Gastrocnemius medialis (tissue), 4 donors: ENCODE results near the gene SLC25A48.

Experiments
- POLR2A ChIP-seq, 2 donors: fragments of 450-650 bp; IDR thresholded peaks; one replicate each; pipeline ENCODE4 v1.6.1; 2017; ENCODE audit warnings: antibody characterized with exemption in 2 of 2, mild to moderate bottlenecking in 2 of 2, moderate library complexity in 2 of 2
- TF ChIP-seq, protein P1 (sequence below), 5 experiments: fragments of 450-650 bp in 3 of 5; fragments of 200-600 bp in 2 of 5; sonication (generic) in 2 of 5; IDR thresholded peaks in 4 of 5; conservative IDR thresholded peaks in 1 of 5; 1 replicate in 4 of 5; 2 replicates in 1 of 5; pipeline ENCODE4 v1.5.1; 2016 to 2019; ENCODE audit warnings: antibody characterized with exemption in 5 of 5, mild to moderate bottlenecking in 3 of 5, moderate library complexity in 3 of 5

GRCh38 chr5:135823881-135824280 is 10.6 kb upstream of the SLC25A48 start:
- TF ChIP-seq, protein P1, sequence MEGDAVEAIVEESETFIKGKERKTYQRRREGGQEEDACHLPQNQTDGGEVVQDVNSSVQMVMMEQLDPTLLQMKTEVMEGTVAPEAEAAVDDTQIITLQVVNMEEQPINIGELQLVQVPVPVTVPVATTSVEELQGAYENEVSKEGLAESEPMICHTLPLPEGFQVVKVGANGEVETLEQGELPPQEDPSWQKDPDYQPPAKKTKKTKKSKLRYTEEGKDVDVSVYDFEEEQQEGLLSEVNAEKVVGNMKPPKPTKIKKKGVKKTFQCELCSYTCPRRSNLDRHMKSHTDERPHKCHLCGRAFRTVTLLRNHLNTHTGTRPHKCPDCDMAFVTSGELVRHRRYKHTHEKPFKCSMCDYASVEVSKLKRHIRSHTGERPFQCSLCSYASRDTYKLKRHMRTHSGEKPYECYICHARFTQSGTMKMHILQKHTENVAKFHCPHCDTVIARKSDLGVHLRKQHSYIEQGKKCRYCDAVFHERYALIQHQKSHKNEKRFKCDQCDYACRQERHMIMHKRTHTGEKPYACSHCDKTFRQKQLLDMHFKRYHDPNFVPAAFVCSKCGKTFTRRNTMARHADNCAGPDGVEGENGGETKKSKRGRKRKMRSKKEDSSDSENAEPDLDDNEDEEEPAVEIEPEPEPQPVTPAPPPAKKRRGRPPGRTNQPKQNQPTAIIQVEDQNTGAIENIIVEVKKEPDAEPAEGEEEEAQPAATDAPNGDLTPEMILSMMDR (IDR thresholded peaks at IDR 0.05 in 4 of 5, conservative IDR thresholded peaks at IDR 0.05 in 1 of 5), result no peak
- TF ChIP-seq POLR2A (IDR thresholded peaks at IDR 0.05), result no peak
